HEK293T (cell line): ENCODE results near the gene SERINC1.

Experiments used
- BHLHE40 ChIP-seq: fragments of 450-650 bp; IDR thresholded peaks from 2 replicates; pipeline ENCODE4 v1.6.1; 2016; ENCODE audit warnings: mild to moderate bottlenecking, moderate library complexity, borderline replicate concordance
- CTBP1 ChIP-seq: fragments of 450-650 bp; IDR thresholded peaks from 2 replicates; pipeline ENCODE4 v1.6.1; 2016; ENCODE audit warnings: borderline replicate concordance
- ELF4 ChIP-seq: fragments of 450-650 bp; IDR thresholded peaks from 2 replicates; pipeline ENCODE4 v1.6.1; 2017; ENCODE audit warnings: antibody characterized with exemption
- FOXA1 ChIP-seq: fragments of 450-650 bp; IDR thresholded peaks from 2 replicates; pipeline ENCODE4 v1.6.1; 2016; ENCODE audit warnings: mild to moderate bottlenecking
- FOXK2 ChIP-seq: fragments of 450-650 bp; IDR thresholded peaks from 2 replicates; pipeline ENCODE4 v1.6.1; 2016; ENCODE audit warnings: mild to moderate bottlenecking
- FOXM1 ChIP-seq: fragments of 450-650 bp; IDR thresholded peaks from 2 replicates; pipeline ENCODE4 v1.6.1; 2017; ENCODE audit warnings: mild to moderate bottlenecking, borderline replicate concordance
- L3MBTL2 ChIP-seq: fragments of 450-650 bp; conservative IDR thresholded peaks from 2 replicates; pipeline ENCODE4 v1.6.1; 2016; ENCODE audit warnings: mild to moderate bottlenecking
- LEF1 ChIP-seq: fragments of 450-650 bp; IDR thresholded peaks from 2 replicates; pipeline ENCODE4 v1.6.1; 2017; ENCODE audit warnings: mild to moderate bottlenecking, borderline replicate concordance
- NFRKB ChIP-seq: fragments of 450-650 bp; IDR thresholded peaks from 2 replicates; pipeline ENCODE4 v1.6.1; 2016; ENCODE audit warnings: mild to moderate bottlenecking, moderate library complexity
- SP1 ChIP-seq: fragments of 450-650 bp; IDR thresholded peaks from 2 replicates; pipeline ENCODE4 v1.6.1; 2017
- TARDBP ChIP-seq: fragments of 450-650 bp; IDR thresholded peaks from 2 replicates; pipeline ENCODE4 v1.6.1; 2016
- ZNF384 ChIP-seq: fragments of 450-650 bp; IDR thresholded peaks from 2 replicates; pipeline ENCODE4 v1.6.1; 2016

DNA sequence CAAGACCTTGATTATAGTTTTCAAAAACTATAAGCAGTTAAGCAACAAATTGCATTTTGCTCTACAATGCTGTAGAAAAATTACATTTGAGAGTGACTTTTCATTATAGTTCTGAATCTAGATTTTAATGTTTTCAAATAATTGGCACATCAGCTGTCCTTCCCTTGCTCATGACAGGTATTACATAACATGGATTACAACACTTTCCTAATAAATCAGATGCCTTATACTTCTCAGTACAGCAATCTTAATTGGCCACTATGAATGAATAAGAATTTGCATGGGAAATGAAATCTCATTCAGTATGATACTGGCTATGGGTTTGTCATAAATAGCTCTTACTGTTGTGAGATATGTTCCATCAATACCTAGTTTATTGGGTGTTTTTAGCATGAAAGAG lies 42.3 kb downstream of the SERINC1 start:
- TF ChIP-seq FOXA1: no peak
- no peak for TF ChIP-seq ZNF384
- TF ChIP-seq L3MBTL2: no peak
- TF ChIP-seq CTBP1: no peak
- no peak for TF ChIP-seq TARDBP
- TF ChIP-seq LEF1: no peak
- no peak for TF ChIP-seq FOXM1
- no peak for TF ChIP-seq NFRKB
- no peak for TF ChIP-seq SP1
- TF ChIP-seq FOXK2: no peak
- no peak for TF ChIP-seq ELF4
- no peak for TF ChIP-seq BHLHE40
